H1 (cell line): ENCODE data around the gene STK11IP. TPM values are rescaled to one million over a fixed set of nuclear protein-coding genes. Genes with fewer than 3 reads are reported as not detected.

Source experiments
- KDM4A ChIP-seq: IDR thresholded peaks from one replicate; pipeline ENCODE4 v1.7.1; 2012; ENCODE audit warnings: low read depth, mild to moderate bottlenecking, moderate library complexity, low read length, inconsistent platforms; ENCODE audit not compliant: severe bottlenecking
- POU5F1 ChIP-seq: IDR thresholded peaks from 2 replicates; pipeline ENCODE4 v1.6.1; 2011; ENCODE audit warnings: low read depth, mild to moderate bottlenecking, low read length, moderate library complexity
- RAD21 ChIP-seq, 2 experiments: IDR thresholded peaks in 1 of 2; conservative IDR thresholded peaks in 1 of 2; 2 replicates each; pipeline ENCODE4 v1.6.1; 2011; ENCODE audit warnings: low read depth in 2 of 2, low read length in 2 of 2, improper control_type of control experiment in 1 of 2, inconsistent platforms in 1 of 2, mild to moderate bottlenecking in 1 of 2, moderate library complexity in 1 of 2
- RBBP5 ChIP-seq: IDR thresholded peaks from 2 replicates; pipeline ENCODE4 v1.7.1; 2012; ENCODE audit warnings: low read depth, mild to moderate bottlenecking, inconsistent platforms, low read length, moderate library complexity, borderline replicate concordance
- polyA plus RNA-seq, 7 experiments: library from polyadenylated mRNA; depleted of rRNA in 3 of 7; stranded (reverse) in 5 of 7; unstranded in 2 of 7; fragments of >200 nt in 5 of 7; fragments of 200-250 nt in 2 of 7; gene quantifications; 1 replicate in 5 of 7; 2 replicates in 1 of 7; 4 replicates in 1 of 7; pipeline versions ENCODE4 v1.2.1 to v1.2.3, GENCODE V29; 2011 to 2013; ENCODE audit warnings: missing spikeins in 2 of 7, mixed read lengths in 2 of 7
- total RNA-seq: library from RNA; stranded (reverse); fragmentation: NEBNext Ultra II Directional; extraction: Animal tissue kit (Norgen Biotek cat#: 25700); gene quantifications from 2 replicates; pipeline ENCODE4 v1.2.1, GENCODE V29; 2021

The STK11IP gene
- total and polyA plus RNA-seq, 2 of the 8 experiments (the other 6 are each of a cell fraction or from before 2014, with no cell fraction given) = 18.5 to 29.6 TPM

- TF ChIP-seq KDM4A (no peak), POU5F1 (no peak), RBBP5 (no peak), RAD21 (IDR thresholded peaks at IDR 0.05 in 1 of 2, conservative IDR thresholded peaks at IDR 0.05 in 1 of 2; ENCODE audit: low read depth in 2 of 2, low read length in 2 of 2) (no peak)
Observed at GRCh38 chr2:219631904-219632759, 34.5 kb downstream of the STK11IP start (continued).
